Upper lobe of right lung (tissue), 1 donor: ENCODE data around the gene RNH1. TPM values are rescaled to one million over a fixed set of nuclear protein-coding genes. Genes with fewer than 3 reads are reported as not detected.

Source experiments
- ATAC-seq: fragments of 200-7000 bp; cut with Tn5 transposase; one replicate; pipeline ENCODE4 v1.9.1; 2020; ENCODE audit warnings: mild to moderate bottlenecking, moderate library complexity
- DNase-seq: peaks from one replicate; pipeline ENCODE4 v3.0.0-alpha.2; 2020
- H3K27ac ChIP-seq: fragments of 200-600 bp; one replicate; pipeline ENCODE4 v1.8.0; 2022
- H3K27me3 ChIP-seq: fragments of 200-600 bp; one replicate; pipeline ENCODE4 v1.8.0; 2022; ENCODE audit warnings: mild to moderate bottlenecking
- H3K36me3 ChIP-seq: fragments of 200-600 bp; one replicate; pipeline ENCODE4 v1.8.0; 2022
- H3K4me1 ChIP-seq: fragments of 200-600 bp; one replicate; pipeline ENCODE4 v1.8.0; 2022
- H3K4me3 ChIP-seq: fragments of 200-600 bp; one replicate; pipeline ENCODE4 v1.8.0; 2022; ENCODE audit warnings: mild to moderate bottlenecking
- H3K9me3 ChIP-seq: fragments of 200-600 bp; one replicate; pipeline ENCODE4 v1.8.0; 2022
- CTCF ChIP-seq: fragments of 200-600 bp; IDR thresholded peaks from one replicate; pipeline ENCODE4 v1.8.0; 2022; ENCODE audit warnings: antibody characterized with exemption
- intact Hi-C: fragments of 100-400 bp; cut with DNase I; formaldehyde crosslinking; loops from one replicate; pipeline ENCODE4 v1.11.0; 2022
- total RNA-seq: library from RNA; stranded (reverse); fragmentation: NEBNext Ultra II Directional; extraction: Animal tissue kit (Norgen Biotek cat#: 25700); gene quantifications from one replicate; pipeline ENCODE4 v1.2.1, GENCODE V29; 2021
- donor health status: DM: no; HTN: yes; CAD: no; lungs with severe emphysema.

RNH1 gene
- total RNA-seq, 1 donor from 2014 or later: 245 TPM

DNA sequence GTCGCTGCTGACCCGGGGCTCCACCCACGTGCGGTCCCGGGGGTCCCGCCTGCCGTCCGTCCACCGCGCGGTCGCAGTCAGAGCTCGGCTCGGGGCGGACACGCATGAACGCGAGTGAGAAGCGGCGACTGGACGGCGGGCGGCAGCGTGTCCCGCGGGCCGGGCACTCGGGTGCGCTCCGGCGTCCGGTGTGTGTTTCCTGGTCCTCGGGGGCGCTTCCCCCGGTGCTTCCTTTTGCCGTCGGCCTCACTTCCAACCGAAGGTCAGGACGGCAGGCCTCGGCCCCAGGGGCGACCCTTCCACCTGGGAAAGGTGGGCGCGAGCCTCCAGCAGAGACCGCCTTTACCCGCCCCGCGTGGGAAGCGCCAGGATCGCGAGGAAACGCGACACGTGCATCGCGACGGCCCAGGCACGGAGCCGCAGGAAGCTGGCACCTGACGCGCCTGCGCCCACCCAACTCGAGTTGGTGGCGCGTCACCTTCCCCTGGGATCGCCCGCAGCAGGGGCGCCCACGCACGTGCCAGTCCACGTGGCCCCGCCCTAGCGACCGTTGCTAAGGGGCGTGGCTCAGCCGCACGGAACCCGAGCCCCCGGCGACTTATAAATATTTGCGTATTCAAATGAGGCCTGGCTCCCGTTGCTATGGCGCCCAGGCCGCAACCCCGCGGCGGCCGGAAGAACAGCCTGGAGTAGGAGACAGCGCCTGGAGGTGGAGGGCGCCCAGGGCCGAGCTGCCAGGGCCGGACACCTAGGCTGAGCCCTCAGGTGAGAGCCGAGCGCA, 30.0 kb upstream of the RNH1 start, which contains the start of gene LRRC56:
Gene LRRC56 (plus strand): TSS at position 687 of the 781 bp plus-strand sequence. CDS start 3,158 bp downstream, outside the sequence.
- Histone ChIP-seq H3K4me1 (peaks cover 31% of the 10 kb centered on the region), H3K36me3 (peaks cover 17% of the 10 kb centered on the region), H3K27ac (peak within 1 kb of the TSS; percentile 84), H3K27me3 (no peaks in the 10 kb centered on the region), H3K4me3 (peak within 1 kb of the TSS; percentile 71), H3K9me3 (no peaks in the 10 kb centered on the region)
- ATAC-seq (peak; percentile 60), DNase-seq (peak; percentile 94)
- TF ChIP-seq CTCF: no peak
- intact Hi-C loops: no loop called here

- DNase-seq: peak; percentile 97
- Histone ChIP-seq H3K4me3 (peak within 1 kb of the TSS; percentile 92), H3K27ac (peak within 1 kb of the TSS; percentile 84), H3K4me1 (peaks cover 31% of the 10 kb centered on the region), H3K9me3 (no peaks in the 10 kb centered on the region), H3K36me3 (peaks cover 27% of the 10 kb centered on the region), H3K27me3 (no peaks in the 10 kb centered on the region)
- no peak for TF ChIP-seq CTCF
- ATAC-seq: peak; percentile 90
- intact Hi-C loops: no loop called here
Observed at GRCh38 chr11:535519-536454, 28.7 kb upstream of the RNH1 start, which contains the start of gene HRAS. Gene HRAS, minus strand, starts transcription at chr11:535576.

DNA sequence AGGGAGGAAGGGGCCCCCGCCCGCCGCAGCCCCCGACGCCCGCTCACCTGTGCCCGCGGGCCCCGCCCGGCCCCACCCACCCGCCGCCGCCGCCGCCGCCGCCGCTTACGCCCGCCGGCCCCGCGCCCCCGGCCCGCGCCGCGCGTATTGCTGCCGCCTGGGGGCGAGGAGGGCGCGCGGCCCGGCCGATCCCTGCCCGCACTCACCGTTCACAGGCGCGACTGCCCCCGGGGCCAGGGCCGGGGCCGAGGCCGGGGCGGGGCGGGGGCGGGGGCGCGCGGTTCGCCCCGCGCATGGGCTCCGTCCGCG, 28.1 kb upstream of the RNH1 start:
- peaks cover 27% of the 10 kb centered on the region for H3K36me3 ChIP-seq
- H3K9me3 ChIP-seq: no peaks in the 10 kb centered on the region
- ATAC-seq (no peak), DNase-seq (no peak)
- intact Hi-C loops: no loop called here
- peak overlapping the region; percentile 92 for H3K4me3 ChIP-seq
- no peak for TF ChIP-seq CTCF
- no peak overlapping the region for H3K27ac ChIP-seq
- H3K27me3 ChIP-seq: no peaks in the 10 kb centered on the region
- peaks cover 31% of the 10 kb centered on the region for H3K4me1 ChIP-seq

GRCh38 chr11:534396-535209, 27.6 kb upstream of the RNH1 start:
- peak overlapping the region; percentile 92 for H3K4me3 ChIP-seq
- DNase-seq (peak; percentile 83), ATAC-seq (peak; percentile 4)
- intact Hi-C loops: no loop called here
- H3K27ac ChIP-seq: peak overlapping the region; percentile 82
- peaks cover 27% of the 10 kb centered on the region for H3K36me3 ChIP-seq
- peaks cover 31% of the 10 kb centered on the region for H3K4me1 ChIP-seq
- H3K9me3 ChIP-seq: no peaks in the 10 kb centered on the region
- H3K27me3 ChIP-seq: no peaks in the 10 kb centered on the region
- TF ChIP-seq CTCF: no peak
